ENCODE results near the gene ARRDC4.

The ARRDC4 gene

DNA sequence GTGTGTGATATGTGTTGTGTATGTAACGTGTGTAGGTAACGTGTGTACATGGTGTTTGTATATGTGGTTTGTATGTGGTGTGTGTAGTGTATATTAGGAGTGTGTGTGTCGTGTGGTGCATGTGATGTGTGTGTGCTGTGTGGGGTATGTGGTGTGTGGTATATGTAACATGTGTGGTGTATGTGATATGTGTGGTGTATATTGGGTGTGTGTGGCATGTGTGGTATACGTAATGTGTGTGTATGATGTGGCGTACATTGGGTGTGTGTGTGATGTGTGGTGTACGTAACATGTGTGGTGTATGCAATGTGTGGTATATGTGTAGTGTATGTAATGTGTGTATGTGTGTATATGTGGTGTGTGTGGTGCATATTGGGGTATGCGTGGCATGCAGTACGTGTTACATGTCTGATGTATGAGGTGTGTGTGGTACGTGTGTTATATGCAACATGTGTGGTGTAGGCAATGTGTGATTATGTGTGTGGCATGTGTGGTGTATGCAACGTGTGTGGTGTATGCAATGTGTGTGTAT, 41.2 kb downstream of the ARRDC4 start:
- TF ChIP-seq EP300 (IDR thresholded peaks at IDR 0.05; ENCODE audit: borderline replicate concordance) (no peak), NFIC (IDR thresholded peaks at IDR 0.05) (no peak), YY1 (IDR thresholded peaks at IDR 0.05; ENCODE audit: low read depth) (no peak), ZBTB7A (IDR thresholded peaks at IDR 0.05; ENCODE audit: low read depth) (no peak), FOXM1 (IDR thresholded peaks at IDR 0.05; ENCODE audit: borderline replicate concordance, low read depth) (no peak), RAD21 (IDR thresholded peaks at IDR 0.05; ENCODE audit: low read depth) (no peak), EGR1 (IDR thresholded peaks at IDR 0.05) (no peak), TEAD4 (IDR thresholded peaks at IDR 0.05) (no peak), CEBPB (IDR thresholded peaks at IDR 0.05) (no peak), TAF1 (IDR thresholded peaks at IDR 0.05; ENCODE audit: low read depth) (no peak), CREB1 (IDR thresholded peaks at IDR 0.05; ENCODE audit: low read depth) (no peak), TCF12 (IDR thresholded peaks at IDR 0.05; ENCODE audit: low read depth) (no peak)
- TF ChIP-seq, protein P1, sequence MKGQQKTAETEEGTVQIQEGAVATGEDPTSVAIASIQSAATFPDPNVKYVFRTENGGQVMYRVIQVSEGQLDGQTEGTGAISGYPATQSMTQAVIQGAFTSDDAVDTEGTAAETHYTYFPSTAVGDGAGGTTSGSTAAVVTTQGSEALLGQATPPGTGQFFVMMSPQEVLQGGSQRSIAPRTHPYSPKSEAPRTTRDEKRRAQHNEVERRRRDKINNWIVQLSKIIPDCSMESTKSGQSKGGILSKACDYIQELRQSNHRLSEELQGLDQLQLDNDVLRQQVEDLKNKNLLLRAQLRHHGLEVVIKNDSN (IDR thresholded peaks at IDR 0.05) = no peak
- TF ChIP-seq, protein P2, sequence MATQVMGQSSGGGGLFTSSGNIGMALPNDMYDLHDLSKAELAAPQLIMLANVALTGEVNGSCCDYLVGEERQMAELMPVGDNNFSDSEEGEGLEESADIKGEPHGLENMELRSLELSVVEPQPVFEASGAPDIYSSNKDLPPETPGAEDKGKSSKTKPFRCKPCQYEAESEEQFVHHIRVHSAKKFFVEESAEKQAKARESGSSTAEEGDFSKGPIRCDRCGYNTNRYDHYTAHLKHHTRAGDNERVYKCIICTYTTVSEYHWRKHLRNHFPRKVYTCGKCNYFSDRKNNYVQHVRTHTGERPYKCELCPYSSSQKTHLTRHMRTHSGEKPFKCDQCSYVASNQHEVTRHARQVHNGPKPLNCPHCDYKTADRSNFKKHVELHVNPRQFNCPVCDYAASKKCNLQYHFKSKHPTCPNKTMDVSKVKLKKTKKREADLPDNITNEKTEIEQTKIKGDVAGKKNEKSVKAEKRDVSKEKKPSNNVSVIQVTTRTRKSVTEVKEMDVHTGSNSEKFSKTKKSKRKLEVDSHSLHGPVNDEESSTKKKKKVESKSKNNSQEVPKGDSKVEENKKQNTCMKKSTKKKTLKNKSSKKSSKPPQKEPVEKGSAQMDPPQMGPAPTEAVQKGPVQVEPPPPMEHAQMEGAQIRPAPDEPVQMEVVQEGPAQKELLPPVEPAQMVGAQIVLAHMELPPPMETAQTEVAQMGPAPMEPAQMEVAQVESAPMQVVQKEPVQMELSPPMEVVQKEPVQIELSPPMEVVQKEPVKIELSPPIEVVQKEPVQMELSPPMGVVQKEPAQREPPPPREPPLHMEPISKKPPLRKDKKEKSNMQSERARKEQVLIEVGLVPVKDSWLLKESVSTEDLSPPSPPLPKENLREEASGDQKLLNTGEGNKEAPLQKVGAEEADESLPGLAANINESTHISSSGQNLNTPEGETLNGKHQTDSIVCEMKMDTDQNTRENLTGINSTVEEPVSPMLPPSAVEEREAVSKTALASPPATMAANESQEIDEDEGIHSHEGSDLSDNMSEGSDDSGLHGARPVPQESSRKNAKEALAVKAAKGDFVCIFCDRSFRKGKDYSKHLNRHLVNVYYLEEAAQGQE (IDR thresholded peaks at IDR 0.05; ENCODE audit: low read depth) = no peak
- TF ChIP-seq, protein P3, sequence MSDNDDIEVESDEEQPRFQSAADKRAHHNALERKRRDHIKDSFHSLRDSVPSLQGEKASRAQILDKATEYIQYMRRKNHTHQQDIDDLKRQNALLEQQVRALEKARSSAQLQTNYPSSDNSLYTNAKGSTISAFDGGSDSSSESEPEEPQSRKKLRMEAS (IDR thresholded peaks at IDR 0.05) = no peak

DNA sequence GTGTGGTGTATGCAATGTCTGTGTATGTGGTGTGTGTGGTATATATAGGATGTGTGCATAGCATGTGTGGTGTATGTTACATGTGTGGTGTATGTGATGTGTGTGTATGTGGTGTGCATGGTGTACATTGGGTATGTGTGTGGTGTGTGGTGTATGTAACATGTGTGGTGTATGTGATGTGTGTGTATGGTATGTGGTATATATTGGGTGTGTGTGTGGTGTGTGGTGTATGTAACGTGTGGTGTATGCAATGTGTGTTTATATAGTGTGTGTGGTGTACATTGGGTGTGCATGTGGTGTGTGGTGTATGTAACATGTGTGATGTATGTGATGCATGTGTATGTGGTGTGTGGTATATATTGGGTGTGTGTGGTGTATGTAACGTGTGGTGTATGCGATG, 41.9 kb downstream of the ARRDC4 start:
- no peak for TF ChIP-seq TAF1 (IDR thresholded peaks at IDR 0.05; ENCODE audit: low read depth)
- no peak for TF ChIP-seq FOXM1 (IDR thresholded peaks at IDR 0.05; ENCODE audit: borderline replicate concordance, low read depth)
- no peak for TF ChIP-seq YY1 (IDR thresholded peaks at IDR 0.05; ENCODE audit: low read depth)
- no peak for TF ChIP-seq EGR1 (IDR thresholded peaks at IDR 0.05)
- TF ChIP-seq, protein P1 (IDR thresholded peaks at IDR 0.05) = no peak
- no peak for TF ChIP-seq TEAD4 (IDR thresholded peaks at IDR 0.05)
- TF ChIP-seq RAD21 (IDR thresholded peaks at IDR 0.05; ENCODE audit: low read depth) = no peak
- no peak for TF ChIP-seq EP300 (IDR thresholded peaks at IDR 0.05; ENCODE audit: borderline replicate concordance)
- TF ChIP-seq NFIC (IDR thresholded peaks at IDR 0.05) = no peak
- no peak for TF ChIP-seq TCF12 (IDR thresholded peaks at IDR 0.05; ENCODE audit: low read depth)
- TF ChIP-seq CEBPB (IDR thresholded peaks at IDR 0.05) = no peak
- TF ChIP-seq CREB1 (IDR thresholded peaks at IDR 0.05; ENCODE audit: low read depth) = no peak
- TF ChIP-seq, protein P3 (IDR thresholded peaks at IDR 0.05) = no peak
- no peak for TF ChIP-seq ZBTB7A (IDR thresholded peaks at IDR 0.05; ENCODE audit: low read depth)
- TF ChIP-seq, protein P2 (IDR thresholded peaks at IDR 0.05; ENCODE audit: low read depth) = no peak

DNA sequence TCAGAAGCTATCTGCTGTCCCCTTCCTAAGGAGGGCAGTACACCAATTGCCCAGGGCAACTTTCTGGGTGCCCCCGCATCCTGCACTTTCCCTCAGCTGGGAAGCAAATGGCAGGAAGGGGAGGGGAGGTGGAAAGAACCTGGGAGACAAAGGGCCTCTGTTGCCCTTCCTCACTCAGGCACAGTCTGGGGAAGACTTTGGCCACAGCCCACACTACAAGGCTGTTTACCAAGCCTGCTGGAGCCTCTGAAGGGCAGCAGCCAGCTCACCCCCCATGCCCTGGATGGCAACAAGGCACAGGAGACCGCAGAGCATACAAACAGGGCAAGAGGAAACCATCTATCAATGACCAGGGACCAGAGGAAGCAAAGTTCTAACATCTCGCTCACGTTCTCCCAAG, 42.4 kb downstream of the ARRDC4 start:
- TF ChIP-seq ZBTB7A (IDR thresholded peaks at IDR 0.05; ENCODE audit: low read depth) (no peak), CREB1 (IDR thresholded peaks at IDR 0.05; ENCODE audit: low read depth) (no peak), YY1 (IDR thresholded peaks at IDR 0.05; ENCODE audit: low read depth) (no peak)

DNA sequence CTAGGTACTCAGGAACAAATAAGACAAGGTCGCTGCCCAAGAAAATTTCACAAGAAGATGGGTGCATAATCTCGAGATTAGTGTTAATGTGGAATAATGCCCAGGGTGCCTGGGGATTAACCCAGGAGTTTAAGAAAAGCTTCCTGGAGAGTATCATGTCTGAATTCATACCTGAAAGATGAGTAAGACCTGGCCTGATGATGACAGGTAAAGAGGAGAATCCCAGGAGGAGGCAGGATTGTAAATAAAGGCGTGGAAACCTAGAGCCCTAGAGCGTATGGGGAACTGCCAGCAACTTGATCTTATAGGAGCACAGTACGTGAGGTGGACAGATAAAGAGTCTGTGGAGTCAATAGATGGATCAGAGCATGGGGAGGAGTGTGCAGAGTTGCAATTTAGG, 43.0 kb downstream of the ARRDC4 start:
- no peak for TF ChIP-seq NFIC (IDR thresholded peaks at IDR 0.05)
- TF ChIP-seq CEBPB (IDR thresholded peaks at IDR 0.05) = no peak
- no peak for TF ChIP-seq TAF1 (IDR thresholded peaks at IDR 0.05; ENCODE audit: low read depth)
- no peak for TF ChIP-seq TCF12 (IDR thresholded peaks at IDR 0.05; ENCODE audit: low read depth)
- TF ChIP-seq ZBTB7A (IDR thresholded peaks at IDR 0.05; ENCODE audit: low read depth) = no peak
- no peak for TF ChIP-seq CREB1 (IDR thresholded peaks at IDR 0.05; ENCODE audit: low read depth)
- TF ChIP-seq YY1 (IDR thresholded peaks at IDR 0.05; ENCODE audit: low read depth) = no peak
- TF ChIP-seq FOXM1 (IDR thresholded peaks at IDR 0.05; ENCODE audit: borderline replicate concordance, low read depth) = no peak
- no peak for TF ChIP-seq RAD21 (IDR thresholded peaks at IDR 0.05; ENCODE audit: low read depth)
- no peak for TF ChIP-seq EGR1 (IDR thresholded peaks at IDR 0.05)
- TF ChIP-seq, protein P2 (IDR thresholded peaks at IDR 0.05; ENCODE audit: low read depth) = no peak
- TF ChIP-seq EP300 (IDR thresholded peaks at IDR 0.05; ENCODE audit: borderline replicate concordance) = no peak
